Osteocyte (in vitro differentiated cells): ENCODE data around the gene ATP13A5. TPM values are rescaled to one million over a fixed set of nuclear protein-coding genes. Genes with fewer than 3 reads are reported as not detected.

ENCODE experiments used
- DNase-seq: peaks from one replicate; pipeline ENCODE4 v3.0.0; 2021; ENCODE audit warnings: mixed read lengths; ENCODE audit not compliant: unreplicated experiment; ENCODE audit errors: extremely low spot score
- H3K27ac Mint-ChIP-seq: one replicate; pipeline ENCODE4 v1.8.0; 2021; ENCODE audit warnings: mild to moderate bottlenecking, mixed read lengths; ENCODE audit not compliant: unreplicated experiment
- H3K27me3 Mint-ChIP-seq: one replicate; pipeline ENCODE4 v1.8.0; 2021; ENCODE audit warnings: mixed read lengths; ENCODE audit not compliant: unreplicated experiment
- H3K36me3 Mint-ChIP-seq: one replicate; pipeline ENCODE4 v1.8.0; 2021; ENCODE audit warnings: mixed read lengths; ENCODE audit not compliant: unreplicated experiment
- H3K4me1 Mint-ChIP-seq: one replicate; pipeline ENCODE4 v1.8.0; 2021; ENCODE audit warnings: mixed read lengths; ENCODE audit not compliant: unreplicated experiment
- H3K4me3 Mint-ChIP-seq: one replicate; pipeline ENCODE4 v1.8.0; 2021; ENCODE audit warnings: mild to moderate bottlenecking, moderate library complexity, mixed read lengths; ENCODE audit not compliant: unreplicated experiment
- H3K9me3 Mint-ChIP-seq: one replicate; pipeline ENCODE4 v1.8.0; 2021; ENCODE audit warnings: mixed read lengths; ENCODE audit not compliant: unreplicated experiment
- CTCF ChIP-seq: fragments of 200-600 bp; sonication (generic); IDR thresholded peaks from 2 replicates; pipeline ENCODE4 v1.5.0; 2021; ENCODE audit warnings: antibody characterized with exemption, mild to moderate bottlenecking, moderate library complexity
- total RNA-seq: library from RNA; stranded (reverse); gene quantifications from 2 replicates; pipeline ENCODE4 v1.2.1, GENCODE V29; 2021

Gene ATP13A5
- total RNA-seq, 1 donor from 2014 or later = not detected

- H3K4me1 Mint-ChIP-seq = no peaks in the 10 kb centered on the region
- no peak overlapping the region for H3K27ac Mint-ChIP-seq
- H3K4me3 Mint-ChIP-seq = no peak overlapping the region
- DNase-seq = peak; percentile 54
- H3K9me3 Mint-ChIP-seq = peaks cover 5% of the 10 kb centered on the region
- no peaks in the 10 kb centered on the region for H3K27me3 Mint-ChIP-seq
- no peaks in the 10 kb centered on the region for H3K36me3 Mint-ChIP-seq
- TF ChIP-seq CTCF = no peak
Observed at GRCh38 chr3:193388361-193388760, 9.8 kb upstream of the ATP13A5 start.

GRCh38 chr3:193387596-193387995 lies 9.0 kb upstream of the ATP13A5 start:
- no peak overlapping the region for H3K27ac Mint-ChIP-seq

GRCh38 chr3:193377591-193377990 lies 962 bp downstream of the ATP13A5 start:
- Mint-ChIP-seq H3K9me3 (no peaks in the 10 kb centered on the region), H3K4me3 (no peak overlapping the region), H3K4me1 (no peaks in the 10 kb centered on the region), H3K27me3 (peaks cover 2% of the 10 kb centered on the region), H3K36me3 (no peaks in the 10 kb centered on the region), H3K27ac (no peak overlapping the region)
- DNase-seq = peak; percentile 36
- no peak for TF ChIP-seq CTCF

More at GRCh38 chr3:193387596-193387995, 9.0 kb upstream of the ATP13A5 start:
- Mint-ChIP-seq H3K4me3 (no peak overlapping the region), H3K36me3 (no peaks in the 10 kb centered on the region), H3K4me1 (no peaks in the 10 kb centered on the region), H3K27me3 (no peaks in the 10 kb centered on the region), H3K9me3 (no peaks in the 10 kb centered on the region)
- TF ChIP-seq CTCF = no peak
- DNase-seq = no peak

- no peaks in the 10 kb centered on the region for H3K9me3 Mint-ChIP-seq
- no peak overlapping the region for H3K4me3 Mint-ChIP-seq
- H3K27ac Mint-ChIP-seq = no peak overlapping the region
- peak; percentile 68 for DNase-seq
- H3K4me1 Mint-ChIP-seq = no peaks in the 10 kb centered on the region
- TF ChIP-seq CTCF = no peak
- peaks cover 2% of the 10 kb centered on the region for H3K27me3 Mint-ChIP-seq
- no peaks in the 10 kb centered on the region for H3K36me3 Mint-ChIP-seq
Observed at GRCh38 chr3:193375614-193376013, 2.9 kb downstream of the ATP13A5 start.

- TF ChIP-seq CTCF = no peak
- no peak overlapping the region for H3K4me3 Mint-ChIP-seq
- H3K27ac Mint-ChIP-seq = no peak overlapping the region
- H3K36me3 Mint-ChIP-seq = no peaks in the 10 kb centered on the region
- DNase-seq = no peak
- H3K4me1 Mint-ChIP-seq = no peaks in the 10 kb centered on the region
- no peaks in the 10 kb centered on the region for H3K27me3 Mint-ChIP-seq
- H3K9me3 Mint-ChIP-seq = no peaks in the 10 kb centered on the region
Observed at GRCh38 chr3:193372783-193373182, 5.8 kb downstream of the ATP13A5 start.
